Skeletal muscle cell (primary cell): ENCODE results near the gene CEACAM4.

Experiments used
- DNase-seq: peaks from one replicate; pipeline ENCODE4 v3.0.0-alpha.2; 2010; ENCODE audit warnings: low read depth
- H3K4me3 ChIP-seq: 2 replicates; pipeline ENCODE4 v1.5.1; 2011; ENCODE audit warnings: low read depth, mild to moderate bottlenecking, control low read depth, low read length, moderate library complexity

The CEACAM4 gene

DNA sequence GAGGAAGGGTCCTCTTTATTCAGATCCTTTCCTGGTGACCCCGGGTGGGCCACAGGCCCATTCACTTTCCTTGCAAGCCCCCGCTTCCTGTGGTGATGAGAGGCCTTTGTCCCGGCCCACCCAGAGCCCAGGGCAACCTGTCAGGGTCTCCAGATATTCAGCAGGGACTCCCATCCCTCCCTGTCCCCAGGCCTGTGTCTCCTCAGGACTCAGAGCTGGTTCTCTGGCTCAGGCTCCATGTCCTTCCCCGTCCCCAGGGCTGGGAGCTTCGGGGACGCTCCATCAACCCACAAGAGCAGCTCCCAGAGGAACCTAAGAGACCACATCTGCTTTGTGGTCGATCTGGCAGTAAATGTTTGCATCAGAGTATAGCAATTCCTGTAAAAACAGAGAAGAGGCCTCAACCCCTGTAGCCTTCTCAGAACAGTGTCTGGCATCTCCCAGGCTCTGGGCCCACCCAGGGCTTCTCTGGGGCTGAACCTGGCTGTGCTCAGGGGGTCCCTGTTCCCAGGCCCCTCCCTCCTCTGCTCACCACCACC lies 7.8 kb downstream of the CEACAM4 start:
- no peak for DNase-seq
- no peak overlapping the region for H3K4me3 ChIP-seq

DNA sequence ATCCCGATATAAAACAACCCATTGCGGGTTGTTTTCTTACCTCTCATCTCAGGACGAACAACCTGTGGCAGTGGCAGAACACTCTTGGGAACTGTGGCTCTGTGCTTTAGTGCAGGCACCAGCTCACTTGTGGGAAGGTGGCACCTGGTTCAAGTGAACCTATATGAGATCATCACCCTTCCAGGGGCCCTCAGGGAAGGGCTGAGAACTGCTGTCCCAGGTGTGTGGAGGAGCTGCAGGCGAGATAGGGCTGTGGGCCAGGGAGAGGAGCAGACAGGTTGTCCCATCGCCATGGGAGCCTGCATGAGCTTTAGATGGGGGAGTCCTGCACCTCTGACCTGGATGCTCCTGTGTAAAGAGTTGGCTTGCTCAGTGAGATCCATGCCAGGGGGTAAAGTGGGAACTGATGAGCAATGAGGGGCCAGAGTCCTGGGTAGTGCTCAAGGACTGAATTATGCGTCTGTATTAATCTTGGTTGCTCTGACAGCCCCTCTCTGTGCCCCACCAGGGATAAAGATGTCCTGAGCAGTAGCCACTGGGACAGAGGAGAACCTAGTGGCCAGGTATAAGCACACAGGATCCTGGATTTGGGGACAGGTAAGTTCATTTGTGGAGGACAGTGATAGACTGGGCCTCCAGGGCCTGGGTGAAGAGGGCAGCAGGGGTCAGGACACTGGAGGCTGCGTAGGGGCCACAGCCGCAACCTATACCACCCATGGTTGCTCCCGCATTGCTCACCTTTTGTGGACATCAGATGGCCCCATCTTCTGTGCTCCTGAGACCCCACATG lies 8.7 kb downstream of the CEACAM4 start:
- DNase-seq, result no peak
- H3K4me3 ChIP-seq, result no peak overlapping the region

DNA sequence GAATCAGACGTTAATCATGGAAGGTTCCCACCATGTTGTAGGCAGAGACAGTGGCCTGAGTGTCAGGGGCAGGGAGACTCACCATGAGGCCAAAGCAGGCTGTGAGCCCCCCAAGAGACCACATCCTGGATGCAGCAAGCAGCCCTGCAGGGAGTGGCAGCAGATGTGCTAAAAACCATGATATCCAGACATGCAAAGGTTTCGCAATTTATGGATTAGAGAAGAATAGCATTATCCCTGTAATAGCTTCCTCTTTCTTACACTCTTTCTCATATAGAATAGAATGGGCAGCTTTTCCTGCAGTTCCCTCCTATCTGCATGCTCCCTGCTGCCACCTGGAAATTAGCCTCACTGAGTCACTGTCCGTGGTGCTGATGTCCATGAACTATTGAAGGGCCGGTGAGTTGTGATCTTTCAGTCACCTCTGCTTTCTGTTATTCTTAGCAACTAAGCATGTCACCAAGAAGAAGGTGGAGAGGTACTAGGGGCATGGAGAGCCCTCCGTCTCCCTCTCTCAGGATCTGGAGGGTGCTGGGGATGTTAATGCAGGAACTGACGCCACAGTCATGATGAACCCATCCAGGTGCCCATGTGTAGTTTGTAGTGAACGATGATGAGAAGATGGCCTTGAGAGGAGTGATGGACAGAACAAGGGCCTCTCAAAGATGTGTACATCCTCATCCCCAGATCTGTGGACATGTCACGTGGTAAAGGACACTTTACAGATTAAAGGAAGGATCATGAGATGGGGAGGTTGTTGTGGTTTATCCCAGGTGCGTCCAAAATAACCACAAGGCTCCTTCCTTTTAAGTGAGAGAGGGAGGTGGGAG lies 9.9 kb downstream of the CEACAM4 start:
- no peak for DNase-seq
- H3K4me3 ChIP-seq, result no peak overlapping the region

DNA sequence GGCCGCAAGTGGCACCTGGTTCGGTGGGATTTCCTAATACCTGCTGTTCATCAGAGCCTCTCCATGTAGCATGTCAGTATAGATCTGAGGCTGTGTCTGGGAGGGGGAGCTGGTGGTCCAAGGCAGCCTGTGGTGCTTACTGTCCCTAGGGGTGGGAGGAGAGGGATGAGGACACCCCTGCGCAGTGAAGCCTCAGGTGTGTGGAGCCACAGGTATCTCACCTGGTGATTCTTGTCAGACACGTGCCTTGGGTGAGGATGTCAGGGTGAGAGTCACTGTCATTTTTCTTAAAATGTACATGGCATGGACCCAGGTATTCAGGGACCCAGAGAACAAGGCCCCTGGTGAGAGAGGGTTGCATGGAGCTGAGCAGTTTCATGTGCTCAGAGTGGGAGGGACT lies 11.7 kb downstream of the CEACAM4 start:
- no peak overlapping the region for H3K4me3 ChIP-seq
- no peak for DNase-seq

DNA sequence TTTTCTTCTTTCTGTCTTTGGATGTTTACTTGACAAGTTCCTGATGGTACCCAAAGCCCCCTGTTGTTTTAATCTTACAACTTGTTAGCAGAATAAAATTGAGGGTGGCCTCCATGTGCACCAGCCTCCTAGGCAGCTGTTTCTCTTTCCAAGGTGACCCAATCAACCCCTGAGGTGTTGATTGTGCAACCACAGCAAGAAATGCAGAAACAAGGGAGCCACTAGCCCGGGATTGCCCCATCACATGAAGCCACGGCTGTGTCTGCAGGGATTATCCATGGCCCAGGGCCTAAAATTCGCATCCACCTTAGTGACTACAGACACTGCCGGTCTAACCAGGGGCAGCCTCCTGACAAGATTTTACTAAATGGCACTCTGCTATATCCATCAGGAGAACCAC lies 14.4 kb downstream of the CEACAM4 start:
- H3K4me3 ChIP-seq, result no peak overlapping the region
- no peak for DNase-seq

DNA sequence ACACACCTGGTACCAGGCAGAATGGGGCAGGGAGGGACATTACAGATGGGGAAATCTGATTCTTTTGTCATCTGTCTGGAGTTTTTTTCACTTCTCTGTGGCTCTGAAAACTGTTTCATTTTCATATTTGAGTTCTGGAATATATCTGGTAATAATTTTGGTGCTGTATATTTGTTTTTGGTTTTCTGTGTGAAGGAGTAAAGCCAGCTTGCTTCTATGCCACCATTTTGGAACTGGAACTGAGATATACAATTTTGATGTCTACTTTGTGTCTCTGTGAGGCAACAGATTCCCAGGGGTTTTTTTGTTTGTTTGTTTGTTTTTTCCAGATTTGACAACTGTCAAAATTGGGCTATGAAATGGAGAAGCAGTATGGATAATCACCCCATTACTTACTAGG lies 16.1 kb downstream of the CEACAM4 start:
- H3K4me3 ChIP-seq, result no peak overlapping the region
- DNase-seq, result no peak

DNA sequence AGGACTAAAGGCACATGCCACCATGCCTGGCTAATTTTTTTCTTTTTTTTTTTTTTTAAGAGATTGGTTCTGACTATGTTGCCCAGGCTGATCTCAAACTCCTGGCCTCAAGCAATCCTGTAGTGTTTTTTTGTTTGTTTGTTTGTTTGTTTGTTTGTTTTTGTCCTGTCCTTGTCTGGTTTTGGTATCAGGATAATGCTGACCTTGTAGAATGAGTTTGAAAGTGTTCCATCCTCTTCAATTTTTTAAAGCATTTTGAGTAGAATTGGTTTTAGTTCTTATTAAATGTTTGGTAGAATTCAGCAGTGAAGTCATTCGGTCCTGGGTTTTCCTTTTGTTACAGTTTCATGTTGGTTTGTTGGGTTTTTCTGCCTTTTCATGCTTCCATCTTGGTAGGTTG lies 19.2 kb downstream of the CEACAM4 start:
- H3K4me3 ChIP-seq, result no peak overlapping the region
- DNase-seq, result no peak

DNA sequence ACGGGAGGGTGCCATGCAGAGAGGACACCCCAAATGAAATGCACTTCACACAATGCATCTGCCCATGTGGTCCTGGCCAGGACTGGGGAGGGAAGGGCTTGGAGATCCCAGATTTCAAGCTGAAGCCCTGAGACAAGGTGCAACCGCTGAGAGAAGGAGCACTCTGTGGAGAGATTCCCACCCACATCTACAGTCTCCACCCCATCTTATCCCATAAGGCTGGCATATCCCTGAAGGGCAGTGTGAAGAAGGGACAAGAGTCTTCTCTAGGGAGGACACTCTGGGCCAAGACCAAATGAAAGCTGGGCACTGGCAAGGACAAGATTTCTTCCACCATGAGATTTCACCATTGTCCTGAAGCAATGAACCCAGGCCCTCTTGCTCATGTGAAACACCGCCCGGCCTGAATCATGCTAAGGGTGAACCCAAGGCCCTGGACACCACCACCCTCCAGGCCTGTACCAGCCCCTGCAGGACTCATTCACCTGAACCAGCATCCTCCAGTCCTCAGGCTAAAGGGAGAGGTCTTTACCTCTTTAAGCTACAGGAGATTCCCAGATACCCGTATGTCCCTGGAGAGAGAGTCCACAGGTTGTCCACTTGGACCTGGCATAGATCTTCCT lies 20.5 kb downstream of the CEACAM4 start:
- DNase-seq, result no peak
- H3K4me3 ChIP-seq, result no peak overlapping the region

DNA sequence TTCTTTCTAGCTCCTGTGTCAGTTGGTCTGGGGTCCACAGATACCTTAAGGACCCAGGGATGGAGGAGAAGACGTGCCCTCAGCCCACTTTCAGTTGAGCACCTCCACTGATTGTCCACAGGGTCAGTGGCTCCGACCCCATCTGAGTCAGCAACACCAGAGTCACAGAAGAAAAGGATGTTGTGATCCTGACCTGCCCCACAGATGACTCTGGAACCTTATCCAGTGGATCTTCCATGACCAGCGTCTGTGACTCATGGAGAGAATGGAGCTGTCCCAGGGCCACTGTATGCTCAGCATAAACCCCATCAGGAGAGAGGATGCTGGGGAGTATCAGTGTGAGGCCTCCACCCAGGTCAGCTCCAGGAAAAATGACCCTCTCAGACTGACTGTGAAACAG lies 22.0 kb downstream of the CEACAM4 start:
- DNase-seq, result no peak
- H3K4me3 ChIP-seq, result no peak overlapping the region

DNA sequence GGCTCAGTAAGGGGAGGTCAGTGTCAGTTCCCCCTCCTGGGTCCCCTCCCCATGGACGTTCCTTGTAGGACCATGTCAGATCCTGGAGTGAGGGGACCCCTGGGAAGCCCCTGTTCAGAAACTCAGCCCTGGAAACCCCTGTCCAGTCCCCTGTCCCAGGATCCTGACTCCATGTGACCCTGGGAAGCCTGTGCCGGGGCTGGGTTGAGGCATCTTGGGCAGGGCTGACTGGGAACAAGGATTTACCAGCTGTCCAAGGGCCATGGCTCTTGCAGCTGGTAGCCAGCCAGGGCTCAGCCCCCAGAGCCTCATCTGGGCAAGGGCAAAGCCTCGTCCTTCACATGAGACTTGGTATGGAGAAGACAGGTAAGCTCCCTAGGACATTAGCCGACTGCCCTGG lies 25.1 kb downstream of the CEACAM4 start:
- no peak for DNase-seq
- no peak overlapping the region for H3K4me3 ChIP-seq

DNA sequence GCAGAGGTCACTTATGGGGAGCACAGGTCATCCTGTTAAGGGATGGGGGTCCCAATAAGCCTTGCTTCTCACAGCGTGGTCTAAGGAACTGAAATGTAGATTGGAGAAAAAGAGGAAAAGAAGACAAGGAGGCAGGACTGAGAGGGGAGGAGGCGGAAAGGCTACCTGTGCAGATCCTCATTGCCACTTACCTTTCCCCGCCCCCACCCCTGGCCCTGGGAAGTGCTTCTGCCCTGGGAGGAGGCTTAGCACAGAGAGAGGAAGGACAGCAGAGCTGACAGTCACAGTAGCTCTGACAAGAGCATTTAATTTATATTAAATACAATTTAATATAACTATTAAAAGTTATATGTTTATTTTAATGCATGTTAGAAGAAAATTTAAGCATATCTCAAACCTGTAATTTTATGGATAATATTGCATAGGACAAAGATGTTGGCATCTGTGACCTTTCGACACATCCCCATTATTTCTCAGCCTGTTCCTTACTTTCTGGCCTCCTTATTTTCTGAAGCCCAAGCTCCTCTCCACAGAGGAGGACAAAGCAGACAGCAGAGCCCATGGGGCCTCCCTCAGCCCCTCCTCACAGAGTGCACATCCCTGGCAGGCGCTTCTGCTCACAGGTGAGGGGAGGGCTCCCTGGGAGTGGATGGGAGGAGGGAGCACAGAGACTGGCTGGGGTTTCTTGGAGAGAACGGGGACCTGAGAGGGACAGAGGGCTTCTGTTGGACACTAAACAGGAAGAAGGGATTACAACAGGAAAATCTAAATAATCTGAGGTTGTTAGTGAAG lies 27.5 kb downstream of the CEACAM4 start:
- H3K4me3 ChIP-seq, result no peak overlapping the region

DNA sequence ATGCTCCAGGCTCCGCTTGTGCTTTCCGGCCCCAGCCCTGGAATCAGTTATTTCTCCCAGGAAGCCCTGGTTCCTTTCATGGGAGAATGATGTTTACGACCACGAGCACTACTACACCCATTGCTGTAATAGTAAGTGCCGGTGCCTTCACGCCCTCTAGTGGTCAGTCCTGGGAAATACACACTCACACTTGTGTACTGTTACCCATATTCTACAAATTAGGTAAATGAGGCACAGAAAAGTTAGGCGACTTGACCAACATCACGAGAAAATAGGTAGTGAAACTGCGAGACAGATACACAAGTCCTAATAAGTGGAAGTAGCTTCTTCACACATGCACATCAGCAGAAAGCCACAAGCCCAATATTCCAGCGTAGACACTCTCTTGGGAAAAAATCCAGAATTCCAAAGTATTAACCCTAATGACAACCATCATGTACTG lies 29.3 kb downstream of the CEACAM4 start:
- DNase-seq, result peak; percentile 6
- H3K4me3 ChIP-seq, result no peak overlapping the region

More for the DNA sequence above, 27.5 kb downstream of the CEACAM4 start:
- no peak for DNase-seq

DNA sequence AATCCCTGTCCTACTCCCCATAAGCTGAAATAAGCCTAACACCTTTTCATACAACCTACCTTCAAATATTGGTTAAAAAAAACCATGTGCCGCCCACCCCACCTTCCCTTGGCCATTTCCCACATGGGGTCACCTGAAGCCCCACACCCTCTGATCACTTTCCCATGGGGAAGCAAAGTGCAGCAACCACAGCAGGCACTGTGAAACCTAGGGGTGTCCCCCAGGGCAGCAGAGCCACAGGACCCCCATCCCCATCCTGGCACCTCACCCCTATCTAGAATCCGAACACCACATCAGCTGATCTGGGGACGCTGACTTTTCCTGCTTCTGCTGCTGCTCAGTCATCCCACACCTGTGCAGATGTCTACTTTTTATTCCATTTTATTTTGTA lies 31.0 kb downstream of the CEACAM4 start:
- no peak overlapping the region for H3K4me3 ChIP-seq
- DNase-seq, result no peak

DNA sequence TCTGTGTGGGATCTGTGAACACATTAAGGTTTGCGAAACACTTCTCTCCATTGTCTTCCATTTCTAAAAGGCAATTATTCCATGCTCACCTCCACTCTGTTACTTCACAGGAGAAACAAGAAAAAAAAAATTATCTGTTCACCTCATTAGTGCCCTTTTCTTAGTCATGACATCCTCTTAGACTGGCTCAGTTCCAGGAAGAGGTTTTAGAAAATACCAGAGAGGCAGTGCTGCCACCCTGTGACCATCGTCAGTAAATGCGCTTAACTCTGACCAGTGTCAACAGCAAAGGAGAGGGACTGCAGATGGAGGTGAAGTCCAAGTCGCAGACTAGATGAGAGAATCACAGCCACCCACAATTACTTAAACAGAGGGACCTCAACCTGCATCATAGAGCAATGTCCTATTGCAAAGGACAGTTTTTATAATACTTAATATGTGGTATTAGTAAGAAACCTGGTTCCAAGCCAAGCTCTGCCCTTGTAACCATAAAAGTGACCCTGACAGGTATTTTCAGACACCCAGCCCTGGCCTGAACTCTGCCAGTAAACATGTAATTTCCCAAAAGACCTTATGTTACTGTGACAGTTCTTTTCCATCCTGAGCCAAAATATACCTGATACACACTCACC lies 31.5 kb downstream of the CEACAM4 start:
- peak; percentile 44 for DNase-seq
- no peak overlapping the region for H3K4me3 ChIP-seq

DNA sequence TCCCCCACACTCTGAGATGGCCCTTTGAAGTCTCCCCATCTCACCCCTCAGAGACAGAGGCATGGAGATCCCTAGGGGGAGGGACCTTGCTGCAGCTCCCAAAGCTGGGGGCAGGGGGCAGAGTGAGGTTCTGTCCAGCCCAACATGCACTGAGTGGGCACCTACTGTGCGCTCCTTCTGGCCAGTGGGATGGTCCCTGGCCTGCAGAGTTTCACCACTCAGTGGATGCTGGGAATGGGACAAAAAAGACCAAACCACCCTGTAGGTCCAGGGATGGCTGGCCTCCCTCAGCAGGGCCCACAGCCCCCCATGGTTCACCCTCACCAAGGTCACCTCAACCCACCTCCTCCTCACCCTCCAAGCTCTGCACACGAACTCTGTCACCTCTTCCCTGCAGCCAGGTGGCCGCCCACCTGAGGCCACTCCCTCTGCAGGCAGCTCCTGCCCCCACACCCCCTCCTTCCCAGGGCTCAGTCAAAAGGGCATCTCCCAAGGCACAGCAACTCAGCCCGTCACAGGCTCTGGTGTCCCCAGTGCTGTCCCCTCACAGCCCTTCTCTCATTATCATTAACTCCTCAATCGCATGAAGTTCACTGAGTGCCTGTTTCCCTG lies 34.8 kb downstream of the CEACAM4 start:
- DNase-seq, result no peak
- H3K4me3 ChIP-seq, result no peak overlapping the region

DNA sequence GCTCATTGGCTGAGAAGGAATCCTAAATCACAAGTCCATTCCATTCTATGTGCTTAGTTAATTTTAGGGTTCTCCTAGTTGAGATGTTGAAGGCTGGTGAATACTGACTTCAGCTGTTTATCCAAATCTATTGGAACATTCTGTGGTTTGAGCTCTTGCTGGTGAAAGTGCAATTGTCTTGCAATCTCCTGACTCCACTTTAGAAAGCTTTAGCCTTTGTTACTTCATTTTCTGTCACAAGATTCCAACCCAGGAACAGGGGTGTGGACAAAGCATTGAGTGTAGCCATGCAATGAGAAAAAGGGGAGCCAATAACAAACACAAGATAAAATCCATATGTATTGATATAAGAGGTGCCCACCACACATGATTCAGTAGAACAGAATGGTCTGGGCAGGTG lies 35.9 kb downstream of the CEACAM4 start:
- H3K4me3 ChIP-seq, result no peak overlapping the region
- DNase-seq, result no peak

DNA sequence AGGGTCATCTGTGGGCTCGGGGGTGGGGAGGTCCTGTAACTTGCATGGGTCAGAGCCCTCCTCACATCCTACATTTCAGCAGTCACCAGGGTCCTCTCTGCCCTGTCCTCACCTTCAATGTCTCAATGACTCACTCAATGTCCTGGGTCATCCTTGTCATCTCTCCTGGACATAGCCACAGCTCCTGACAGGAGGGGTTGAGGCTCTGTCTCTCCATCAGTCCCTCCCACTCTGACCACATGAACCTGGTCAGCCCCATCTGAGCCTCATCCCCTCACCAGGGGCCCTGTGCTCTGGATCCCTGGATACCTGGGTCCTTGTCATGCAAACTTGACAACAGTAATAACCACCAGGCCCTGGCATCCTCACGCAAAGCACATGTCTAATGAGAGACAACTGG lies 37.5 kb downstream of the CEACAM4 start:
- DNase-seq, result no peak
- no peak overlapping the region for H3K4me3 ChIP-seq

DNA sequence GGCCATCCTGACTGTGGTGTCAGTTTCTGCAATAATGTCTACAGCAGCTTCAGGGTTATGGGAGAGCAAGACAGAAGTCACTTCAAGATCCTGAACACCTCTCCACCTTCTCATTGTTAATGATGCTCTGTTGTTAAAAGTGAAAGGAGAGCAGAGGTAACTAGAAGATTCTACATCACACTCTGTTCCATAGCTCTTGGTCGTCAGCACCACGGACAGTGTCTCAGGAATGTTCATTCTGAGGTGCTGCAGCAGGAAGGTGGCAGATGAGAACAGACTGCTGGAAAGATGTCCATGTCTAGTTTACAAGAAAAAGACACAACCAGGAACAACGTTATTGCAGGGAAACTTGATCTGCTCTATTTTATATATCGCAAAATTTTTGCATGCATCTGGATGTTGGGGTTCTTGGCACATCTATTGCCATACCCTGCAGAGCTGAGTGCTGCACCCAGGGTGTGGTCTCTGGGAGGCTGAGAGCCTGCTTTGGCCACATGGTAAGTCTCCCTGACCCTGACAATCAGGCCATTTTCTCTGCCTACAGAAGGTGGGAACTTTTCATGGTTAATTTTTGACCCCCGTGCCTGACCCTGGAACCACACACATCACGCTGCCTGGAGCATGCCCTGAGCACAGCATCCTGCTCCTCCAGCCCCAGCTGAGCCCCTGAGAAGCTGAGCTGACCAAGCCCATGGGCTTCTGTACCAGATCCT lies 38.2 kb downstream of the CEACAM4 start:
- no peak for DNase-seq
- no peak overlapping the region for H3K4me3 ChIP-seq
